ENCODE results near the gene CDC25A. TPM values are rescaled to one million over a fixed set of nuclear protein-coding genes. Genes with fewer than 3 reads are reported as not detected.
A peak's percentile ranks its signal among the peaks of the same experiment; 100 is the strongest.

The CDC25A gene
- total RNA-seq, 1 experiment from 2014 or later: 35.5 TPM

GRCh38 chr3:48140336-48140757 lies 47.9 kb downstream of the CDC25A start:
- DNase-seq: no peak
- TF ChIP-seq CTCF (IDR thresholded peaks at IDR 0.05; ENCODE audit: insufficient read depth in 1 of 2, low read depth in 1 of 2, low read length in 1 of 2, severe bottlenecking in 1 of 2, unreplicated experiment in 1 of 2): no peak
- Mint-ChIP-seq H3K27ac (ENCODE audit: unreplicated experiment) (peak overlapping the region; percentile 43), H3K4me1 (ENCODE audit: low read depth, unreplicated experiment) (no peaks in the 10 kb centered on the region), H3K4me3 (ENCODE audit: unreplicated experiment) (no peak overlapping the region), H3K27me3 (ENCODE audit: insufficient read depth, unreplicated experiment) (no peaks in the 10 kb centered on the region), H3K36me3 (ENCODE audit: insufficient read depth, unreplicated experiment) (no peaks in the 10 kb centered on the region), H3K9me3 (ENCODE audit: unreplicated experiment) (no peaks in the 10 kb centered on the region)
- Histone ChIP-seq H3K27me3 (replicated peaks; ENCODE audit: control insufficient read depth, insufficient read depth, low read length) (no peaks in the 10 kb centered on the region), H3K4me3 (ENCODE audit: low read depth, low read length) (no peak overlapping the region), H3K4me1 (no peaks in the 10 kb centered on the region), H3K9me3 (no peaks in the 10 kb centered on the region), H3K36me3 (ENCODE audit: control insufficient read depth, insufficient read depth, low read length) (no peaks in the 10 kb centered on the region)
- BruUV-seq (replicated peaks): no TSS peak
- ChIA-PET CTCF (interaction anchor here (1.4 kb wide), 1 partner anchor 11 kb away, joined by 6 read pairs; no protein-coding TSS in a partner anchor), POLR2A (no interaction called here)
- intact Hi-C loops (cut with micrococcal nuclease; ENCODE audit: unreplicated experiment): no loop called here

- CTCF ChIA-PET: no interaction called here
- no peak overlapping the region for H3K4me3 ChIP-seq (ENCODE audit: low read depth, low read length)
- no peak for TF ChIP-seq CTCF (IDR thresholded peaks at IDR 0.05; ENCODE audit: insufficient read depth in 1 of 2, low read depth in 1 of 2, low read length in 1 of 2, severe bottlenecking in 1 of 2, unreplicated experiment in 1 of 2)
- POLR2A ChIA-PET: no interaction called here
- Mint-ChIP-seq H3K27ac (ENCODE audit: unreplicated experiment) (no peak overlapping the region), H3K27me3 (ENCODE audit: insufficient read depth, unreplicated experiment) (no peaks in the 10 kb centered on the region), H3K4me3 (ENCODE audit: unreplicated experiment) (no peak overlapping the region), H3K4me1 (ENCODE audit: low read depth, unreplicated experiment) (no peaks in the 10 kb centered on the region), H3K36me3 (ENCODE audit: insufficient read depth, unreplicated experiment) (no peaks in the 10 kb centered on the region), H3K9me3 (ENCODE audit: unreplicated experiment) (no peaks in the 10 kb centered on the region)
- no peaks in the 10 kb centered on the region for H3K27me3 ChIP-seq (replicated peaks; ENCODE audit: control insufficient read depth, insufficient read depth, low read length)
- H3K4me1 ChIP-seq: no peaks in the 10 kb centered on the region
- H3K36me3 ChIP-seq (ENCODE audit: control insufficient read depth, insufficient read depth, low read length): no peaks in the 10 kb centered on the region
- DNase-seq: no peak
- intact Hi-C loops (cut with micrococcal nuclease; ENCODE audit: unreplicated experiment): no loop called here
- no TSS peak for BruUV-seq (replicated peaks)
- H3K9me3 ChIP-seq: no peaks in the 10 kb centered on the region
Measured at GRCh38 chr3:48137425-48137999, 50.7 kb downstream of the CDC25A start.

GRCh38 chr3:48135552-48136495 lies 52.4 kb downstream of the CDC25A start:
- no TSS peak for BruUV-seq (replicated peaks)
- Mint-ChIP-seq H3K36me3 (ENCODE audit: insufficient read depth, unreplicated experiment) (no peaks in the 10 kb centered on the region), H3K9me3 (ENCODE audit: unreplicated experiment) (no peaks in the 10 kb centered on the region), H3K4me1 (ENCODE audit: low read depth, unreplicated experiment) (no peaks in the 10 kb centered on the region), H3K27ac (ENCODE audit: unreplicated experiment) (no peak overlapping the region), H3K4me3 (ENCODE audit: unreplicated experiment) (no peak overlapping the region), H3K27me3 (ENCODE audit: insufficient read depth, unreplicated experiment) (no peaks in the 10 kb centered on the region)
- H3K4me1 ChIP-seq: no peaks in the 10 kb centered on the region
- TF ChIP-seq CTCF (IDR thresholded peaks at IDR 0.05; ENCODE audit: insufficient read depth in 1 of 2, low read depth in 1 of 2, low read length in 1 of 2, severe bottlenecking in 1 of 2, unreplicated experiment in 1 of 2): no peak
- no peaks in the 10 kb centered on the region for H3K36me3 ChIP-seq (ENCODE audit: control insufficient read depth, insufficient read depth, low read length)
- H3K27me3 ChIP-seq (replicated peaks; ENCODE audit: control insufficient read depth, insufficient read depth, low read length): no peaks in the 10 kb centered on the region
- POLR2A ChIA-PET: interaction anchor here (0.6 kb wide), 1 partner anchor 199 kb away, joined by 3 read pairs; no protein-coding TSS in a partner anchor
- intact Hi-C loops (cut with micrococcal nuclease; ENCODE audit: unreplicated experiment): no loop called here
- no peak overlapping the region for H3K4me3 ChIP-seq (ENCODE audit: low read depth, low read length)
- H3K9me3 ChIP-seq: no peaks in the 10 kb centered on the region
- no peak for DNase-seq
- CTCF ChIA-PET: no interaction called here
